Measurements from ENCODE around the gene ZC3H12D. TPM values are rescaled to one million over a fixed set of nuclear protein-coding genes. Genes with fewer than 3 reads are reported as not detected.

The ZC3H12D gene
- total and polyA plus RNA-seq, 2 of the 13 experiments (the other 11 are each of a cell fraction or from before 2014, with no cell fraction given), result 1.2 to 2.7 TPM

DNA sequence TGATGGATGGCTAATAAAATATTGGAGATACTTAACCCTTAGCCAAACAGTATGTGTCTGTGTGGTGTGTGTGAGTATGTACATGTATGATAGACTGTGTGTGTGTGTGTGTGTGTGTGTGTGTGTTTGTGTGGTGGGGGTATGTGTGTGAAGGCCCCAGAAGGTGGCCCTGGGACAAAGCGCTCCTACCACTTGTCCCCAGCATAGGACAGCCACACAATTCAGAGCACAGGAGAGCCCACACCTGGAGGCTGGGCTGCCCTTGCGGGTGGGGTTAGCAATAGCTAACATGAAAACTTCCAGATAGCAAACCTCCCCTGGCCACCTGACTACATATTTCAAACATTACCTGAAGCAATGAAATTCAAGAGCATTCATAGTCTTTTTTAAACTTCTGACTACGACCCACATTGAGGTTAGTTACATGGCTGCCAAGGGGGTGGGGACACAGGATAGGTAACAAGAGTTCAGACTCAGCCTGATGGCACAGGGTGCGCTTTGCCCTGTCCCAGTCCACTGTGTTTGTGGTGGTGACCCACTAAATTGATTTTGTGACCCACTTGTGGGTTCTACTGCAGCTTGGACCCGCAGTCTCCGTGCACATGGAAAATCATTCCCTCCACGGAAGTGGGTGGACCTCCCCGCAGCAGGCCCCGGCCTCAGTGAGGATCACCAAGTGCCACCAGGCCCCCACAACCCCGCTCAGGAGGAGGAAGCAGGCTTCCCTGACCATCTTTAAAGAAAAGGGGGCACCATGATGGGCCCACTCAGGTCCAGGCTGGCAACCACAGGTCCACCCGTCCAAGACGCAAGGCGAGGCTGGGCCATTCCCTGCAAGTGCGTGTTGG is 34.8 kb downstream of the ZC3H12D start (continued):
- TF ChIP-seq, protein P1, sequence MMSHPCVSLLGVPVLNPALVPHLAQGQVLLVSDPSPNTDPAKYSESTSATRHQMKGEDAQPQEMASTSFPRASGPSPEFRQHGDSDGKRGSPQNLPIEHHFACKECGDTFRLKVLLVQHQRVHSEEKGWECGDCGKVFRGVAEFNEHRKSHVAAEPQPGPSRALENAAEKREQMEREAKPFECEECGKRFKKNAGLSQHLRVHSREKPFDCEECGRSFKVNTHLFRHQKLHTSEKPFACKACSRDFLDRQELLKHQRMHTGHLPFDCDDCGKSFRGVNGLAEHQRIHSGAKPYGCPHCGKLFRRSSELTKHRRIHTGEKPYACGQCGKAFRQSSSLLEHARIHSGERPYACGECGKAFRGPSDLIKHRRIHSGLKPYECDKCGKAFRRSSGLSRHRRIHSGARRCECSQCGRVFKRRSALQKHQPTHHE (CRISPR knock-in tag; IDR thresholded peaks at IDR 0.05; ENCODE audit: borderline replicate concordance), result no peak

DNA sequence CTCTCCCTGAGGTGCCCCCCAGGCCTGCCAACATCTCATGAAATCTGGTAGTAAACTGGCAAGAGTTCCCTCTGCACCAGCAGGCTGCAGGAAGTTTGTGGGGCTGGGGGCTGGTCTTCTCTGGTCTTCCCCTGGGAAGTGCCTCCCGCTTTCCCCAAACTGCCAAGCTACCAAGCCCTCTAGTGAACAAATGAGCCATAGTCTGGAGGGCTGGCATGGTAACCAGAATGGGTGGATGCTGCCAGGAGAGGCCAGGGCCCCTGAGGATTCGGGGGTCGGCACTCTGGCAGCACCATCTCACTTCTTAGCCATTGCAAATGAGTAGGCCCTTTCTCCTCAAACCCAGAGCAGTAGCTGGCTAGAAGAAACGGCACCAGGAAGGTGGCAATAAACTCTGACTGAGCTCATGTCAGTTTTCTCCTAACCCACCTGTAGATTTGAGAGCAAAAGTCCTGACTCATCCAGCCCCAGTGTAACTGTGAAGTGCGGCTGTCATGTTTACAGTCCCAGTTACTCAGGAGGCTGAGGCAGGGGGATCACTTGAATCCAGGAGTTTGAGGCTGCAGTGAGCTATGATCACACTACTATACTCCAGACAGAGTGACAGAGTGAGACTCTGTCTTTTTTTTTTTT is 35.9 kb downstream of the ZC3H12D start:
- no peak overlapping the region for H3K4me3 ChIP-seq (replicated peaks in 1 of 3; ENCODE audit: insufficient read depth in 1 of 3, low read depth in 2 of 3, low read length in 3 of 3)
- no peak overlapping the region for H3K9ac ChIP-seq (ENCODE audit: insufficient read depth, low read depth, low read length)
- CTCF ChIA-PET (ENCODE audit: low intra/inter-chr PET ratio, low total read pairs), result no interaction called here
- no peak overlapping the region for H2AFZ ChIP-seq (ENCODE audit: low read length)
- no peak for ATAC-seq
- 57% methylated on average over 4 of the region's 5 CpGs for WGBS (ENCODE audit: low lambda C conversion rate)
- no peak overlapping the region for H3K4me2 ChIP-seq (ENCODE audit: low read depth, low read length)
- intact Hi-C loops (cut with micrococcal nuclease; ENCODE audit: unreplicated experiment), result no loop called here
- TF ChIP-seq SRSF4 (IDR thresholded peaks at IDR 0.05; ENCODE audit: low read depth, low read length, poor library complexity, severe bottlenecking) (no peak), TAF1 (CRISPR knock-in tag; IDR thresholded peaks at IDR 0.05) (no peak), TARDBP (CRISPR knock-in tag; IDR thresholded peaks at IDR 0.05) (no peak), PAF1 (CRISPR knock-in tag; IDR thresholded peaks at IDR 0.05) (no peak), ZNF484 (CRISPR knock-in tag; IDR thresholded peaks at IDR 0.05; ENCODE audit: borderline replicate concordance, low read depth) (no peak), CENPX (CRISPR knock-in tag; IDR thresholded peaks at IDR 0.05) (no peak), ZNF282 (IDR thresholded peaks at IDR 0.05; ENCODE audit: partially characterized antibody) (no peak), ZNF605 (CRISPR knock-in tag; IDR thresholded peaks at IDR 0.05) (no peak), ZNF496 (CRISPR knock-in tag; IDR thresholded peaks at IDR 0.05; ENCODE audit: insufficient replicate concordance) (no peak), ZNF563 (CRISPR knock-in tag; IDR thresholded peaks at IDR 0.05) (no peak)
- TF ChIP-seq, protein P2, sequence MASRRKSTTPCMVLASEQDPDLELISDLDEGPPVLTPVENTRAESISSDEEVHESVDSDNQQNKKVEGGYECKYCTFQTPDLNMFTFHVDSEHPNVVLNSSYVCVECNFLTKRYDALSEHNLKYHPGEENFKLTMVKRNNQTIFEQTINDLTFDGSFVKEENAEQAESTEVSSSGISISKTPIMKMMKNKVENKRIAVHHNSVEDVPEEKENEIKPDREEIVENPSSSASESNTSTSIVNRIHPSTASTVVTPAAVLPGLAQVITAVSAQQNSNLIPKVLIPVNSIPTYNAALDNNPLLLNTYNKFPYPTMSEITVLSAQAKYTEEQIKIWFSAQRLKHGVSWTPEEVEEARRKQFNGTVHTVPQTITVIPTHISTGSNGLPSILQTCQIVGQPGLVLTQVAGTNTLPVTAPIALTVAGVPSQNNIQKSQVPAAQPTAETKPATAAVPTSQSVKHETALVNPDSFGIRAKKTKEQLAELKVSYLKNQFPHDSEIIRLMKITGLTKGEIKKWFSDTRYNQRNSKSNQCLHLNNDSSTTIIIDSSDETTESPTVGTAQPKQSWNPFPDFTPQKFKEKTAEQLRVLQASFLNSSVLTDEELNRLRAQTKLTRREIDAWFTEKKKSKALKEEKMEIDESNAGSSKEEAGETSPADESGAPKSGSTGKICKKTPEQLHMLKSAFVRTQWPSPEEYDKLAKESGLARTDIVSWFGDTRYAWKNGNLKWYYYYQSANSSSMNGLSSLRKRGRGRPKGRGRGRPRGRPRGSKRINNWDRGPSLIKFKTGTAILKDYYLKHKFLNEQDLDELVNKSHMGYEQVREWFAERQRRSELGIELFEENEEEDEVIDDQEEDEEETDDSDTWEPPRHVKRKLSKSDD (CRISPR knock-in tag; IDR thresholded peaks at IDR 0.05; ENCODE audit: low read depth), result no peak
- H3K4me1 ChIP-seq (ENCODE audit: insufficient read depth, low read length), result peaks cover 33% of the 10 kb centered on the region
- POLR2A ChIA-PET, result no interaction called here
- no TSS peak for BruUV-seq (replicated peaks)
- no peak for DNase-seq (ENCODE audit: low spot score)
- no peaks in the 10 kb centered on the region for H4K20me1 ChIP-seq (ENCODE audit: insufficient read depth, low read length)
- no peaks in the 10 kb centered on the region for H3K9me3 ChIP-seq (ENCODE audit: low read length)
- no peaks in the 10 kb centered on the region for H3K79me2 ChIP-seq (ENCODE audit: insufficient read depth, low read length)
- H3K36me3 ChIP-seq (replicated peaks in 1 of 2; ENCODE audit: control insufficient read depth in 1 of 2, insufficient read depth in 2 of 2, low read length in 2 of 2), result no peaks in the 10 kb centered on the region
- no peaks in the 10 kb centered on the region for H3K27me3 ChIP-seq (ENCODE audit: control insufficient read depth in 1 of 2, insufficient read depth in 2 of 2, low read length in 2 of 2)
- in situ Hi-C loops (cut with HindIII; ENCODE audit: extremely low pct_ligation_motif_present, low pct_unique_long_range_greater_than_20kb), result no loop called here
- no peak overlapping the region for H3K27ac ChIP-seq (ENCODE audit: extremely low read length, insufficient read depth, low read length)
- FAIRE-seq, result no peak

Measured in HepG2 (cell line).